ENCODE results near the gene TOR1AIP2.
"Not testable (repeated sequence)": the region's sequence is repeated elsewhere in the genome, so short reads cannot be mapped to it uniquely, and the experiment has no call there.

The TOR1AIP2 gene

GRCh38 chr1:179860652-179861051 is 17.0 kb downstream of the TOR1AIP2 start:
- Histone ChIP-seq H3K4me2 (ENCODE audit: low read depth, low read length, poor library complexity, severe bottlenecking) (no peak overlapping the region), H3K27me3 (ENCODE audit: low read length) (no peaks in the 10 kb centered on the region), H3K9me3 (ENCODE audit: insufficient read depth, low read length) (no peaks in the 10 kb centered on the region), H4K20me1 (ENCODE audit: low read depth, low read length) (no peaks in the 10 kb centered on the region), H3K36me3 (ENCODE audit: low read length) (peaks cover 16% of the 10 kb centered on the region; the same call in 1 of the 2 replicates), H3K4me3 (ENCODE audit: insufficient read depth, low read length, poor library complexity, severe bottlenecking) (no peak overlapping the region), H2AFZ (ENCODE audit: low read depth, low read length, severe bottlenecking) (no peak overlapping the region), H3K27ac (ENCODE audit: low read depth, low read length) (no peak overlapping the region), H3K79me2 (ENCODE audit: insufficient read depth, low read length) (peaks cover 17% of the 10 kb centered on the region; the same call in 1 of the 2 replicates), H3F3A (ENCODE audit: insufficient read depth) (peaks cover 2% of the 10 kb centered on the region), H3K9ac (ENCODE audit: low read length) (no peak overlapping the region), H3K9me2 (replicated peaks; ENCODE audit: insufficient read depth, low read length) (no peaks in the 10 kb centered on the region)
- TF ChIP-seq EZH2phosphoT487 (conservative IDR thresholded peaks at IDR 0.05; ENCODE audit: low read length) (no peak), CTCF (IDR thresholded peaks at IDR 0.05; ENCODE audit: insufficient read depth, low read length, poor library complexity, severe bottlenecking) (no peak)

- H3K9me2 ChIP-seq (replicated peaks; ENCODE audit: insufficient read depth, low read length) = no peaks in the 10 kb centered on the region
- no peaks in the 10 kb centered on the region; the same call in 1 of the 2 replicates for H4K20me1 ChIP-seq (ENCODE audit: low read depth, low read length)
- H3K9ac ChIP-seq (ENCODE audit: low read length) = no peak overlapping the region
- no peak overlapping the region for H2AFZ ChIP-seq (ENCODE audit: low read depth, low read length, severe bottlenecking)
- peaks cover 2% of the 10 kb centered on the region; the same call in 1 of the 2 replicates for H3F3A ChIP-seq (ENCODE audit: insufficient read depth)
- TF ChIP-seq CTCF (IDR thresholded peaks at IDR 0.05; ENCODE audit: insufficient read depth, low read length, poor library complexity, severe bottlenecking) = no peak
- TF ChIP-seq EZH2phosphoT487 (conservative IDR thresholded peaks at IDR 0.05; ENCODE audit: low read length) = no peak
- peaks cover 14% of the 10 kb centered on the region; the same call in 1 of the 2 replicates for H3K79me2 ChIP-seq (ENCODE audit: insufficient read depth, low read length)
- no peak overlapping the region for H3K4me3 ChIP-seq (ENCODE audit: insufficient read depth, low read length, poor library complexity, severe bottlenecking)
- H3K27me3 ChIP-seq (ENCODE audit: low read length) = no peaks in the 10 kb centered on the region
- H3K36me3 ChIP-seq (ENCODE audit: low read length) = peaks cover 9% of the 10 kb centered on the region
- no peaks in the 10 kb centered on the region for H3K9me3 ChIP-seq (ENCODE audit: insufficient read depth, low read length)
- H3K27ac ChIP-seq (ENCODE audit: low read depth, low read length) = no peak overlapping the region
- H3K4me2 ChIP-seq (ENCODE audit: low read depth, low read length, poor library complexity, severe bottlenecking) = no peak overlapping the region
Observed at GRCh38 chr1:179857009-179857408, 20.6 kb downstream of the TOR1AIP2 start.

- H2AFZ ChIP-seq (ENCODE audit: low read depth, low read length, severe bottlenecking) = no peak overlapping the region
- no peak overlapping the region for H3K9ac ChIP-seq (ENCODE audit: low read length)
- no peaks in the 10 kb centered on the region for H3K27me3 ChIP-seq (ENCODE audit: low read length)
- no peaks in the 10 kb centered on the region for H3K9me2 ChIP-seq (replicated peaks; ENCODE audit: insufficient read depth, low read length)
- TF ChIP-seq EZH2phosphoT487 (conservative IDR thresholded peaks at IDR 0.05; ENCODE audit: low read length) (no peak), CTCF (IDR thresholded peaks at IDR 0.05; ENCODE audit: insufficient read depth, low read length, poor library complexity, severe bottlenecking) (no peak)
- peaks cover 8% of the 10 kb centered on the region; the same call in 1 of the 2 replicates for H3K79me2 ChIP-seq (ENCODE audit: insufficient read depth, low read length)
- no peaks in the 10 kb centered on the region; the same call in 1 of the 2 replicates for H3F3A ChIP-seq (ENCODE audit: insufficient read depth)
- no peaks in the 10 kb centered on the region; the same call in 1 of the 2 replicates for H4K20me1 ChIP-seq (ENCODE audit: low read depth, low read length)
- H3K4me2 ChIP-seq (ENCODE audit: low read depth, low read length, poor library complexity, severe bottlenecking) = no peak overlapping the region
- H3K9me3 ChIP-seq (ENCODE audit: insufficient read depth, low read length) = no peaks in the 10 kb centered on the region
- no peak overlapping the region for H3K27ac ChIP-seq (ENCODE audit: low read depth, low read length)
- H3K36me3 ChIP-seq (ENCODE audit: low read length) = peaks cover 6% of the 10 kb centered on the region
- no peak overlapping the region for H3K4me3 ChIP-seq (ENCODE audit: insufficient read depth, low read length, poor library complexity, severe bottlenecking)
Observed at GRCh38 chr1:179856296-179856695, 21.3 kb downstream of the TOR1AIP2 start.

GRCh38 chr1:179855831-179856230 is 21.8 kb downstream of the TOR1AIP2 start:
- not testable (repeated sequence) for H3K79me2 ChIP-seq (ENCODE audit: insufficient read depth, low read length); H3K9ac ChIP-seq (ENCODE audit: low read length); H4K20me1 ChIP-seq (ENCODE audit: low read depth, low read length); H2AFZ ChIP-seq (ENCODE audit: low read depth, low read length, severe bottlenecking); H3K4me3 ChIP-seq (ENCODE audit: insufficient read depth, low read length, poor library complexity, severe bottlenecking); H3K9me2 ChIP-seq (replicated peaks; ENCODE audit: insufficient read depth, low read length); H3K27ac ChIP-seq (ENCODE audit: low read depth, low read length); H3F3A ChIP-seq (ENCODE audit: insufficient read depth); H3K27me3 ChIP-seq (ENCODE audit: low read length); H3K9me3 ChIP-seq (ENCODE audit: insufficient read depth, low read length); H3K36me3 ChIP-seq (ENCODE audit: low read length); H3K4me2 ChIP-seq (ENCODE audit: low read depth, low read length, poor library complexity, severe bottlenecking)

Measured in SU-DHL-6 (cell line).